HUES6 (cell line): ENCODE data around the gene RTRAF.

Experiments
- H3K27ac ChIP-seq: 2 replicates; pipeline ENCODE4 v1.7.0; 2013; ENCODE audit warnings: low read depth, mild to moderate bottlenecking, low read length, inconsistent platforms
- H3K27me3 ChIP-seq: 2 replicates; pipeline ENCODE4 v1.6.1; 2013; ENCODE audit warnings: low read length; ENCODE audit not compliant: control insufficient read depth, insufficient read depth
- H3K36me3 ChIP-seq: 2 replicates; pipeline ENCODE4 v1.6.1; 2013; ENCODE audit warnings: low read length; ENCODE audit not compliant: control insufficient read depth, insufficient read depth
- H3K4me1 ChIP-seq: 2 replicates; pipeline ENCODE4 v1.6.1; 2013; ENCODE audit warnings: low read length; ENCODE audit not compliant: control insufficient read depth, insufficient read depth
- H3K4me3 ChIP-seq: 2 replicates; pipeline ENCODE4 v1.5.1; 2013; ENCODE audit warnings: low read depth, low read length
- H3K9ac ChIP-seq: one replicate; pipeline ENCODE4 v1.6.1; 2013; ENCODE audit warnings: mild to moderate bottlenecking, low read length
- H3K9me3 ChIP-seq: 2 replicates; pipeline ENCODE4 v1.6.1; 2013; ENCODE audit warnings: low read depth, low read length; ENCODE audit not compliant: control insufficient read depth, insufficient read depth

RTRAF gene

DNA sequence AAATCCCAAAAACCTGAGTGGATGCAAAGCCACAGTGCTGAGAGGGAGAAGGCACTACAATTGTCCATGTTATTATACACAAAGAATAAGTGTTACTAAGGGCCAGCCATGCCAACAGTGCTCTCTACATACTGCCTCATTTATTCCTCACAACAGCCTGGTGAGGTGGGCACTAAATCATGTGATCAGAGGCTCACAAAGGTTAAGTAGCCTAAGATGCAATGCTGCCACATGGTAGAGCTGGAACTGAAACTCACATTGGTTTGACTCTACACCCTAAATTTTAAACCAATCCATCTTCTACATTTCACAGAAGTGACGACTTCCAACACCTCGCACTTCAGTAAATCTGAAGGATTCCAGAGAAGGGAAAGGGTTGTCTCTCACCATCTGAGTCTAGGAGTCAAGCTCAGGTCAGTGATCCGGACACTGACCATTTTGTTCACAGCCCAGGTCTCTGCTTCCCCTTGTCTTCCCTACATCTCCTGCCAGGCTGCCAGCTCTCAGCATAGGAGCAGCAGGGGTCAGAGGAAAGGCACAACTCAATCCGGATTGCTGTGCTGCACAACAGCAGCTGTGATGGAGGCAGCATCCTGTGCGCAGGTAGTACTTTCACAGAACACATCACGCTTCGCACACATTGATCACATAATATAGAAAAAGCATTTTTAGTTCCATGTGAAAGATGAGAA is 49.9 kb downstream of the RTRAF start:
- no peaks in the 10 kb centered on the region for H3K27me3 ChIP-seq
- H3K9me3 ChIP-seq = no peaks in the 10 kb centered on the region
- no peak overlapping the region for H3K9ac ChIP-seq
- H3K4me3 ChIP-seq = no peak overlapping the region
- H3K4me1 ChIP-seq = no peaks in the 10 kb centered on the region
- no peak overlapping the region for H3K27ac ChIP-seq
- 0 out of 2 replicates have a peak, but pooled peaks cover 4% of the 10 kb centered on the region for H3K36me3 ChIP-seq

DNA sequence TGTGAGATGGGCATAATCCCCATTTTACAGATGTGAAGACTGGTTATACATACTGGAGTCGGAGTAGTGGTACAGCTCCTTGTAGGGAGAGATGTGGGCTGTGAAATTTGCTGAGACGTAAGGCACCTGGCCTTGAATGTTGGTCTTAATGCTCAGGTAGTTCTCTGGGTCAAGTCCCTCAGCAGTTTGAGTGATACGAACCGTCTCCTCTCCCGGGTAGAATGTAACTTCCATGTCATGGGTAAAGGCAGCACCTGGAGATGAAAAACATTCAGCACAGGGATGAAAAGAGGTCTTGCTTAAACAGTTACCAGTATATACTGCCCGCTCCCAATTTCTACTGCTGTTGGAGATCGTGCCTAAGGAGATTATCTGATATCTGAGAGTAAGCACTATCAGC is 51.3 kb downstream of the RTRAF start:
- no peak overlapping the region for H3K27ac ChIP-seq
- H3K27me3 ChIP-seq = no peaks in the 10 kb centered on the region
- no peaks in the 10 kb centered on the region for H3K4me1 ChIP-seq
- H3K36me3 ChIP-seq = 0 out of 2 replicates have a peak, but pooled peaks cover 4% of the 10 kb centered on the region
- no peaks in the 10 kb centered on the region for H3K9me3 ChIP-seq
- no peak overlapping the region for H3K4me3 ChIP-seq
- no peak overlapping the region for H3K9ac ChIP-seq

DNA sequence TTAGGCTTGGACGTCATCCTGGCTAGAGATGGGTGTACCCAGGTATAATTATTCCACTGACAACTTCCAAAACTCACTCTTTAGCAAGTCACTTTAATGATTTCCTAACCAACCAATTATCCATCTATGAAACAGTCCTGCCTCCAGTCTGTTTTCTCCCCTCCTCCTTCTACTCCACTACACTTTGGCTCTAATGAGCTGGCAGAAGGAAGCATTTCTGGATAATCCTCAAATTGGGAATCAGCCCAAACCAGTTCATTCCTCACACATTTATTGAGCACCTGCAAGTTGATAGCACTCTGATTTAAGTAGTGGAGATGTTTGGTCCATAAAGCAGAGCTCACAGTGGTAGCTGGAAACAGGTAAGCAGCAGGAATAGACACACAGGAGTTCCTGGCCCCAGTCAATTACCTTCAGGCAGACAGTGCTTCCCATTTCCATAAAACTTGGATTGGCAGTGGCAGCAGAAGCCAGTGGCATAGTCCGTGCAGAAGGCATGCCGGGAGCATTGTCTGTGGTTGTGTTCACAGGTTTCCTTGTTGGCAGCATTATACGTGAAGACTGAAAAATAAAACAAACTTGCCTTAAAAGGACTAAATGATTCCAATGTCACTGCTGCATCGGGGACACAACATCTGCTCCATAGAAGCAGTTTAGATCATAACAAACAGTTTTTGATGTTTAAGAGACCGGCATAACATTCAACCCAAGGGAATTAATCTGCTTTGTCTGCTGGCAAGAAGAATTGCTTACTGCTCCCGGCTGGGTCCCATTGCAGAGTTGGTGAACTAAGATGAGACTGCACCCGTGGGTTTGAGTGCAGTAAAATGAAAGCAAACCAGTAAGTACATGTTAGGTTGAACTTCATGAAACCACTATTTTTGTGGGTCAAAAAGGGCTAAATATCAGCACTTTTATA is 53.3 kb downstream of the RTRAF start:
- Histone ChIP-seq H3K4me3 (no peak overlapping the region), H3K27me3 (no peaks in the 10 kb centered on the region), H3K27ac (no peak overlapping the region), H3K36me3 (0 out of 2 replicates have a peak, but pooled peaks cover 4% of the 10 kb centered on the region), H3K9ac (no peak overlapping the region), H3K4me1 (no peaks in the 10 kb centered on the region), H3K9me3 (no peaks in the 10 kb centered on the region)

DNA sequence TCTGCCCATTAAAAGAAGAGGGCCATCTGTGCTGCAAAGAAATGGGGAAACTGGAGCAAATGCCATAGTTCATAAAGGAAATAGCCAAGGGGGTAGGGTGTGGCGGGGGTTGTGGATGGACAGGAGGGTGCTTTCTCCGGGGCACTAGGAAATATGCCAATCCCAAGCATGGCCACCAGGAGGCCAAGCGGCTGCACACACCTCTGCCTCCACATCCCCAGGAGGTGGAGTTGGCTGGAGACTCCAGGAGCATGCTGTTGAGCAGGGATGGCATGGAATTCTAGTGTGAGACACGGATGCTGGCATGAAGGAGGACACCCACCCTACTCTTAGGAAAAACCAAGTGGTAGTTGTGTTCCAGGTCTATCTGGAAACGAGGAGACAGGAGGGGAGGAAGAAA is 54.3 kb downstream of the RTRAF start:
- Histone ChIP-seq H3K4me1 (peaks cover 2% of the 10 kb centered on the region; the same call in 1 of the 2 replicates), H3K4me3 (no peak overlapping the region), H3K9me3 (no peaks in the 10 kb centered on the region), H3K27ac (no peak overlapping the region), H3K9ac (no peak overlapping the region), H3K36me3 (0 out of 2 replicates have a peak, but pooled peaks cover 4% of the 10 kb centered on the region), H3K27me3 (no peaks in the 10 kb centered on the region)

DNA sequence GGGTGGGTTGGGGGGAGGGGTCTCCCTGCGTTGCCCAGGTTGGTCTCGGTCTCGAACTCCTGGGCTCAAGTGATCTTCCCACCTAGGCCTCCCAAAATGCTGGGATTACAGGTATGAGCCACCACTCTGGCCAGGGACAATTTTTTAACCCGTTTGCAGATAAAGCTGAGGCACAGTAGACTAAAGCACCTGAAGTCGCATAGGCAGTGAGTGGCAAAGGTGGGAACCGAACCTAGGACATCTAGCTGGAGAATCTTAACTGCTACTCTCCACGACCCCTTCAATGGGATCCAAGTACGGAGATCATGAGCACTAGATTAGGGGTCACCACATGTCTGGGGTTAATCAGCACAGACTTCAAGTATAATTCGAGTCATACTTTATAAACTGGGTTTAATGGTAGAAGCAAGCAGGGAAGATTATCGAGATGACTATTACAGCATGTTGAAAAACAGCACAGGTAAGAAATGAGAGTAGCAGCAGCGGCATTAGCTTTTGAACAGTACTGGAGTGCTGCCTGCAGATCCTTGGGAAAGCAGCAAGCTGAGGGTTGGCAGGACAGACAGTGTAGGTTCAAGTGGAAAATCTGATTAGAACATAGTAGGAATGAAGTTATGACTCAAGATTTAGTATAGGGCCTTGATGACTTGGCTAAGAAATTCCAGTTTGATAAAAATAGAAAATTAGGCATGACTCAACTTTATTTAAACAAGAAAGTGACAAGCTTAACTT is 55.6 kb downstream of the RTRAF start:
- Histone ChIP-seq H3K9me3 (no peaks in the 10 kb centered on the region), H3K27ac (no peak overlapping the region), H3K4me1 (peaks cover 7% of the 10 kb centered on the region), H3K36me3 (0 out of 2 replicates have a peak, but pooled peaks cover 4% of the 10 kb centered on the region), H3K27me3 (no peaks in the 10 kb centered on the region), H3K9ac (no peak overlapping the region), H3K4me3 (no peak overlapping the region)

DNA sequence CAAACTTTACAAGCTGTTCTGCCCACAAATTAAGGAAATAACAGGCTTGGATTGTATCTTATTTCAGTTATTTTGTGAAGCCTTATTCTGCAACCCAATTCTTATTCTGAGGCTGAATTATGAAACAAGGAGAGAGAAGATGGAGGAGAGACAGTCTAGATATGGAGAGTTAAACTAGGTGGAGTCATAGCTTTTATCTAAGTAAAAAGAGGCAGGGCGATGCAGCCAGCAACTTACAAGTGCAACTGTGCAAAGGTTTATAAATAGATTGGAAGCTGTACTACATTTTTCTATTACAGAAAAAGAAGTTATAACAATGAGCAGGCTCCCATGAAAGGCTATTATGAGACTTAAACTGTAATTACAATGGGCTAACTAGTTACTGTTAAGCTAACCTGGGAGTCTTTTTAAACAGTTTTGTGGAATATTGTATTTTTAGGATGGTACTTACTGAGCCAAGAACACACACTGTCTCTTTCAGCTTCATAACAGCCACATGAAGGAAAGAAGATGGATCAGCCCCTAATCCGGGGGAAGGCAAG is 57.1 kb downstream of the RTRAF start:
- no peaks in the 10 kb centered on the region for H3K9me3 ChIP-seq
- H3K27me3 ChIP-seq = no peaks in the 10 kb centered on the region
- no peak overlapping the region for H3K9ac ChIP-seq
- no peak overlapping the region for H3K27ac ChIP-seq
- H3K4me1 ChIP-seq = peaks cover 7% of the 10 kb centered on the region
- no peaks in the 10 kb centered on the region for H3K36me3 ChIP-seq
- H3K4me3 ChIP-seq = no peak overlapping the region

DNA sequence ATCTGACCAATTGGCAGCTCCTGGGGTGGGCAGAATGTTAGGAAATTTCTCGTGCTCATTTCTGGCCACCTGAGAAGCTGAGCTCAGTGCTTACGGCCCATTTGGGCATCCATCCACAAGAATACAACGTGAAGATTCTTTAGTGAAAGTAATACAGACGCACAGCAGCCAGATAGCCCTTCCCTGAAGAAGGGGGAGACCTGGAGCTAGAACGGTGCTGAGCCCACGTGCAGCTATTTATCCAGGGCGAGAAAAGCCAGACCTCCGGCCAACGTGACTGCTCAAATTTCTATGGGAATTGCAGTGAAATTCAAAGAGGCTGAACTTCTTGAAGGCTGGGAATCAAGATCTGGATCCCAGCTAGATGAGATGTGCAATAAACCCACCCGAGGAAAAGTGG is 58.8 kb downstream of the RTRAF start:
- no peak overlapping the region for H3K4me3 ChIP-seq
- peaks cover 7% of the 10 kb centered on the region for H3K4me1 ChIP-seq
- no peak overlapping the region for H3K9ac ChIP-seq
- H3K9me3 ChIP-seq = no peaks in the 10 kb centered on the region
- no peak overlapping the region for H3K27ac ChIP-seq
- H3K27me3 ChIP-seq = no peaks in the 10 kb centered on the region
- no peaks in the 10 kb centered on the region for H3K36me3 ChIP-seq

DNA sequence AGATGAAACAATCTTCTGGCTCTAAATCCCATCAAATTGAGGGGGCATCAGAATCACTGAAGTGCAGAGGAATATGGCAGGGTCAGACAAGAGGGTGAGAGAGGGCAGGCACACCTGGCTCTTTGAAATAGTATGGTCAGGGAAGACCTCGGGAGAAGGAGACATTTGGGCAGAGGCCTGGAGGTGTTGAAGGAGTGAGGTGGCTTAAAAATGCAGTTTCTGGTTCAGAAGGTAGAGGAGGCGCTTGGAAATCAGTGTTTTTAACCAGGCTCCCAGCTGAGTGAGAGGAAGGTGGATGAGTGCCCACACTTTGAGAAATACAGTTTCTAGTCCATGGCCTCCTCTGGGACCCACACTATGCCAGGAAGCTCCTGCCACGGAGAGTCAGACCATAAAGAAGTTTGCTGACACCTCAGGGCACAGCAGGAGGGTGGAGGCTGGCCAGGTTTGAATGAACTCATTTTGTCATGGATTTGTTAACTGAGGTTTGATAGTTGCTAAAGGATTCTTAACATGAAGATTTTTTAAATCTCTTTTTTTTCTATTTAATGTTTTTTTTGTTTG is 59.4 kb downstream of the RTRAF start:
- Histone ChIP-seq H3K9ac (no peak overlapping the region), H3K9me3 (no peaks in the 10 kb centered on the region), H3K36me3 (no peaks in the 10 kb centered on the region), H3K27ac (no peak overlapping the region), H3K4me3 (no peak overlapping the region), H3K27me3 (no peaks in the 10 kb centered on the region), H3K4me1 (peaks cover 7% of the 10 kb centered on the region)

DNA sequence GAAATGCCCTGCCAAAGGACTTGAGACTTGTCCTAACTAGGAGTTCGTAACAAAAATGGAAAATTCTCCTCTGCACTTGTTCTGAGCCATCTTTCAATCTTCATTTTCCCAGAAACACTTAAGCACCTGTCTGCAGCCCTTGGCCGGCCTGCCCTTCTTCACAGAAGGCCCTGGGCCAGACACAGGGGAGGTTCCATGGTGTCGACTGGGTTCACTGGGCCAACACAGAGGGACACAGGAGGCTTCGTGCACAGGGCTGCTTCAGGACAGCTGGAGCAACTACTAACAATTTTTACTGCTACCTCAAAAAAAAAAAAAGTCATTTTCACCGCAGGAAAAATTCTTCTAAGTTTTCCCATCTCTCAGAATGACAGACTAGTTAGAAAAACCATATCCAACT is 59.9 kb downstream of the RTRAF start:
- no peaks in the 10 kb centered on the region for H3K36me3 ChIP-seq
- no peaks in the 10 kb centered on the region for H3K27me3 ChIP-seq
- peaks cover 7% of the 10 kb centered on the region for H3K4me1 ChIP-seq
- H3K9me3 ChIP-seq = no peaks in the 10 kb centered on the region
- no peak overlapping the region for H3K4me3 ChIP-seq
- H3K27ac ChIP-seq = no peak overlapping the region
- H3K9ac ChIP-seq = no peak overlapping the region

DNA sequence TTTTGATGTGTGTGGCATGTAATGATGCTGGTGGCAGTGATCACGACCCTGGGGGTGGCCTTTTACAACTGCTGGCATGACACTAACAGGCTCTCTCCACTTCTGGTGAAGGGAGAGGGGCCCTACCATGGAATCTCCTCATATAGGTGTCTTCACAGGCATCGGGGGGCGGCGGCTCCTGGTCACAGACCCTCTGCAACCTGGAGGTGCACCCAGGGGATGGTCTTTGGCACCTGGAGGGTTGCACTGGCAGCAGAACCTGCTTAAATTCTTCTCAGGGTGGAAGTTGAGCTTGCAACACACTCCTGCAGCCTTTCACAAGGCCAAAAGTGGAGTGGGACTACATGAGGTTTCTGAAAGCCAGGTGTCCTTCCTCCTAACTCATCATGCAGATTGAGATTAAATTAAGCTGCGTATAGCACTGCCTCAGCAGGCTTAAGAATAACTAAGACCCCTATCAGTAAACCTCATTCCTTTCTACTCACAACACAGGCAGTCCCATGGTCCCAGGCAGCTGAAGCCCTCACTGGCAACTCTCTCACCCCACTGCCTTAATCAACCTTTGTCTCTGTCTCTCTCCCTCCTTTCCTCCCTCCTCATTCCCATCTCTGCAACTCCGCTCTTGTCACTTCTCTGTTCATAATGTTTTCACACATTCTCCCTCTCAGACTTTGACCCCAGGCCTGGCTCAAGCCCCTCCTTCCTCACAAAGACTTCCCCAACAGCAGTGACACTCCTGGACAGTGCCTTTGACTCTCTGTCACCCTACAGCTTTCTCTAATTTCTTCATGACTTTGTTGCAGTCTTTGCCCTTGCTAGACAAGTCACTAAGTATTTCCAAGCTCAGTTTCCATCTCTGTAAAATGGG is 60.6 kb downstream of the RTRAF start:
- H3K27ac ChIP-seq = no peak overlapping the region
- H3K27me3 ChIP-seq = no peaks in the 10 kb centered on the region
- no peaks in the 10 kb centered on the region for H3K36me3 ChIP-seq
- peaks cover 7% of the 10 kb centered on the region for H3K4me1 ChIP-seq
- H3K9ac ChIP-seq = no peak overlapping the region
- H3K4me3 ChIP-seq = no peak overlapping the region
- H3K9me3 ChIP-seq = no peaks in the 10 kb centered on the region
